Panc1 (cell line): ENCODE data around the gene HOXD11. TPM values are rescaled to one million over a fixed set of nuclear protein-coding genes. Genes with fewer than 3 reads are reported as not detected.

Experiments used
- ATAC-seq: fragments of 200-7000 bp; cut with Tn5 transposase; 2 replicates; pipeline ENCODE4 v1.9.1; 2020; ENCODE audit warnings: mild to moderate bottlenecking, moderate library complexity
- BruUV-seq: library from RNA; stranded (reverse); fragments of 400-500 nt; replicated peaks from 2 replicates; lab custom pipeline; 2021; lab: Mats Ljungman, UMichigan
- CTCF ChIA-PET: fragments of 300-600 bp; sonication (Branson Sonifier 250); formaldehyde crosslinking; loops from one replicate; lab custom pipeline; 2022; ENCODE audit warnings: antibody characterized with exemption; lab: Charles Lee
- POLR2A ChIA-PET: fragments of 300-600 bp; sonication (Branson Sonifier 250); formaldehyde crosslinking; loops from one replicate; lab custom pipeline; 2022; ENCODE audit warnings: antibody characterized with exemption; lab: Charles Lee
- DNase-seq: peaks from one replicate; pipeline ENCODE4 v3.0.0-alpha.2; 2010; ENCODE audit warnings: low read depth, low spot score
- H3K27ac ChIP-seq: 2 replicates; pipeline ENCODE4 v1.5.1; 2011; ENCODE audit warnings: mild to moderate bottlenecking, low read length, inconsistent platforms
- H3K27me3 ChIP-seq: fragments of 200-500 bp; sonication (Bioruptor generic); 2 replicates; pipeline ENCODE4 v1.6.0; 2014; ENCODE audit warnings: low read length, inconsistent platforms; ENCODE audit not compliant: control insufficient read depth, insufficient read depth
- H3K36me3 ChIP-seq: fragments of 200-500 bp; sonication (Bioruptor generic); 2 replicates; pipeline ENCODE4 v1.5.1; 2014; ENCODE audit warnings: inconsistent platforms, mild to moderate bottlenecking, low read length, moderate library complexity; ENCODE audit not compliant: control insufficient read depth, insufficient read depth
- H3K4me1 ChIP-seq: 2 replicates; pipeline ENCODE4 v1.5.1; 2011; ENCODE audit warnings: inconsistent platforms, mild to moderate bottlenecking, low read length, moderate library complexity; ENCODE audit not compliant: control insufficient read depth, insufficient read depth
- H3K4me3 ChIP-seq, 2 experiments: 2 replicates each; pipeline ENCODE4 v1.5.1; 2011 to 2012; ENCODE audit warnings: low read depth in 2 of 2, low read length in 2 of 2, mild to moderate bottlenecking in 2 of 2, inconsistent platforms in 1 of 2, moderate library complexity in 1 of 2
- H3K9me3 ChIP-seq: fragments of 200-500 bp; sonication (Bioruptor generic); 2 replicates; pipeline ENCODE4 v1.5.1; 2014; ENCODE audit warnings: low read depth, mild to moderate bottlenecking, inconsistent platforms, low read length, moderate library complexity; ENCODE audit not compliant: control insufficient read depth, insufficient read depth
- POLR2AphosphoS5 ChIP-seq: IDR thresholded peaks from 2 replicates; pipeline ENCODE4 v1.6.1; 2012; ENCODE audit warnings: mild to moderate bottlenecking, low read depth, low read length, moderate library complexity
- SIN3A ChIP-seq: IDR thresholded peaks from 2 replicates; pipeline ENCODE4 v1.6.1; 2012; ENCODE audit warnings: low read depth, mild to moderate bottlenecking, low read length, moderate library complexity, borderline replicate concordance; ENCODE audit not compliant: insufficient read depth
- TCF7L2 ChIP-seq: IDR thresholded peaks from 2 replicates; pipeline ENCODE4 v1.6.1; 2011; ENCODE audit warnings: mild to moderate bottlenecking, low read depth, low read length, inconsistent platforms
- in situ Hi-C: cut with HindIII; loops from 2 replicates; pipeline ENCODE4 v1.10.0; 2016; ENCODE audit warnings: low sequenced_read_pairs, low pct_unique_long_range_greater_than_20kb
- intact Hi-C: fragments of 100-400 bp; cut with micrococcal nuclease; formaldehyde crosslinking; loops from one replicate; pipeline ENCODE4 v1.10.0; 2022; ENCODE audit not compliant: unreplicated experiment
- total RNA-seq: library from RNA; stranded (reverse); gene quantifications from one replicate; pipeline ENCODE4 v1.2.1, GENCODE V29; 2021; ENCODE audit not compliant: unreplicated experiment
- TF ChIP-seq, protein P1 (sequence below), 2 experiments: IDR thresholded peaks; 2 replicates each; pipeline ENCODE4 v1.6.1; 2011 to 2012; ENCODE audit warnings: low read depth in 2 of 2, control low read depth in 1 of 2, low read length in 1 of 2, mild to moderate bottlenecking in 1 of 2, moderate library complexity in 1 of 2; ENCODE audit not compliant: insufficient read depth in 1 of 2
- TF ChIP-seq, protein P2 (sequence below): fragments of 450-650 bp; IDR thresholded peaks from 2 replicates; pipeline ENCODE4 v1.5.1; 2017; ENCODE audit warnings: mild to moderate bottlenecking

The HOXD11 gene
- total RNA-seq, 1 experiment from 2014 or later = 0.49 TPM

DNA sequence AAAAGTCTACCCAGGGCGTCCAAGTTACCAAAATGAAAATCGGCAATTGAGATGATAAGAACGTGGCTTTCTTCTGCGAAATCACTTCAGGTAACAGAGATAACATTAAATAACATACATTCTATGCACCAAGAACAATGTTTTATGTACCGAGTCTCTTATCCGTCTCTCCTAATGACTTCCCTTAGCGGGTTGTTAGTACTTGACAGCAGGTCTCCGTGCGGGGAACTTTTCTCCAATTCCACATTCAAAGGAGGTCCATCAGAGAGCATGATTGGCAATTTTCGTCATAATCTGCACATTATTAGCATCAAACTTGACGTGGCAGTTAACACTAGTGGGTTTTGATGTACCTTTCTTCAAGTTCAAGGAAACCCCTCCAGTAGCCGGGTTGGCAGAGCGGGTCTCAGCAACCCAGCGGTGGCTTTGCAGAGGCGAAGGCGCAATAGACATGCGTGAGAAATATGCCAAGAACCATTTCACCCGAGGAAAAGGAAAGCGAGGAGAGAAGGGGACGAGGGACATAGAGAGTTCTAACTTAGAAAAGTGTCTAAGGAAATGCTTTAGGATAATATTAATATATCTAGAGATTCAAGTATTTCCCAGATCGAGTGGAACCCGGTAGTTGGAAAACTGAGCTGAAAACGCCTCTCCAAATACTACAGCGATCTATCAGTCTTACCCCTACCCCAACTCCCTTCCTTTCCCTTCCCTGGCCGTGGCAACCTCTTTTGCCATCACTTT lies 28.4 kb upstream of the HOXD11 start:
- ATAC-seq (0 out of 2 replicates have a peak, but pooled peaks have one; percentile 15), DNase-seq (no peak)
- H3K27ac ChIP-seq = no peak overlapping the region
- ChIA-PET POLR2A (no interaction called here), CTCF (no interaction called here)
- no TSS peak for BruUV-seq
- H3K27me3 ChIP-seq = peaks cover 20% of the 10 kb centered on the region
- no peaks in the 10 kb centered on the region for H3K36me3 ChIP-seq
- H3K9me3 ChIP-seq = no peaks in the 10 kb centered on the region
- TF ChIP-seq TCF7L2 (no peak), POLR2AphosphoS5 (no peak), SIN3A (no peak)
- TF ChIP-seq, protein P1, sequence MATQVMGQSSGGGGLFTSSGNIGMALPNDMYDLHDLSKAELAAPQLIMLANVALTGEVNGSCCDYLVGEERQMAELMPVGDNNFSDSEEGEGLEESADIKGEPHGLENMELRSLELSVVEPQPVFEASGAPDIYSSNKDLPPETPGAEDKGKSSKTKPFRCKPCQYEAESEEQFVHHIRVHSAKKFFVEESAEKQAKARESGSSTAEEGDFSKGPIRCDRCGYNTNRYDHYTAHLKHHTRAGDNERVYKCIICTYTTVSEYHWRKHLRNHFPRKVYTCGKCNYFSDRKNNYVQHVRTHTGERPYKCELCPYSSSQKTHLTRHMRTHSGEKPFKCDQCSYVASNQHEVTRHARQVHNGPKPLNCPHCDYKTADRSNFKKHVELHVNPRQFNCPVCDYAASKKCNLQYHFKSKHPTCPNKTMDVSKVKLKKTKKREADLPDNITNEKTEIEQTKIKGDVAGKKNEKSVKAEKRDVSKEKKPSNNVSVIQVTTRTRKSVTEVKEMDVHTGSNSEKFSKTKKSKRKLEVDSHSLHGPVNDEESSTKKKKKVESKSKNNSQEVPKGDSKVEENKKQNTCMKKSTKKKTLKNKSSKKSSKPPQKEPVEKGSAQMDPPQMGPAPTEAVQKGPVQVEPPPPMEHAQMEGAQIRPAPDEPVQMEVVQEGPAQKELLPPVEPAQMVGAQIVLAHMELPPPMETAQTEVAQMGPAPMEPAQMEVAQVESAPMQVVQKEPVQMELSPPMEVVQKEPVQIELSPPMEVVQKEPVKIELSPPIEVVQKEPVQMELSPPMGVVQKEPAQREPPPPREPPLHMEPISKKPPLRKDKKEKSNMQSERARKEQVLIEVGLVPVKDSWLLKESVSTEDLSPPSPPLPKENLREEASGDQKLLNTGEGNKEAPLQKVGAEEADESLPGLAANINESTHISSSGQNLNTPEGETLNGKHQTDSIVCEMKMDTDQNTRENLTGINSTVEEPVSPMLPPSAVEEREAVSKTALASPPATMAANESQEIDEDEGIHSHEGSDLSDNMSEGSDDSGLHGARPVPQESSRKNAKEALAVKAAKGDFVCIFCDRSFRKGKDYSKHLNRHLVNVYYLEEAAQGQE (IDR thresholded peaks at IDR 0.05; ENCODE audit: insufficient read depth in 1 of 2, low read depth in 2 of 2, low read length in 1 of 2) = no peak
- TF ChIP-seq, protein P2, sequence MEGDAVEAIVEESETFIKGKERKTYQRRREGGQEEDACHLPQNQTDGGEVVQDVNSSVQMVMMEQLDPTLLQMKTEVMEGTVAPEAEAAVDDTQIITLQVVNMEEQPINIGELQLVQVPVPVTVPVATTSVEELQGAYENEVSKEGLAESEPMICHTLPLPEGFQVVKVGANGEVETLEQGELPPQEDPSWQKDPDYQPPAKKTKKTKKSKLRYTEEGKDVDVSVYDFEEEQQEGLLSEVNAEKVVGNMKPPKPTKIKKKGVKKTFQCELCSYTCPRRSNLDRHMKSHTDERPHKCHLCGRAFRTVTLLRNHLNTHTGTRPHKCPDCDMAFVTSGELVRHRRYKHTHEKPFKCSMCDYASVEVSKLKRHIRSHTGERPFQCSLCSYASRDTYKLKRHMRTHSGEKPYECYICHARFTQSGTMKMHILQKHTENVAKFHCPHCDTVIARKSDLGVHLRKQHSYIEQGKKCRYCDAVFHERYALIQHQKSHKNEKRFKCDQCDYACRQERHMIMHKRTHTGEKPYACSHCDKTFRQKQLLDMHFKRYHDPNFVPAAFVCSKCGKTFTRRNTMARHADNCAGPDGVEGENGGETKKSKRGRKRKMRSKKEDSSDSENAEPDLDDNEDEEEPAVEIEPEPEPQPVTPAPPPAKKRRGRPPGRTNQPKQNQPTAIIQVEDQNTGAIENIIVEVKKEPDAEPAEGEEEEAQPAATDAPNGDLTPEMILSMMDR = no peak
- in situ Hi-C loops (no loop called here), intact Hi-C loops (no loop called here)
- H3K4me1 ChIP-seq = no peaks in the 10 kb centered on the region; the same call in 1 of the 2 replicates
- peak overlapping the region in 1 of 2 experiments; percentile 43; a peak in 1 of 4 replicates for H3K4me3 ChIP-seq

DNA sequence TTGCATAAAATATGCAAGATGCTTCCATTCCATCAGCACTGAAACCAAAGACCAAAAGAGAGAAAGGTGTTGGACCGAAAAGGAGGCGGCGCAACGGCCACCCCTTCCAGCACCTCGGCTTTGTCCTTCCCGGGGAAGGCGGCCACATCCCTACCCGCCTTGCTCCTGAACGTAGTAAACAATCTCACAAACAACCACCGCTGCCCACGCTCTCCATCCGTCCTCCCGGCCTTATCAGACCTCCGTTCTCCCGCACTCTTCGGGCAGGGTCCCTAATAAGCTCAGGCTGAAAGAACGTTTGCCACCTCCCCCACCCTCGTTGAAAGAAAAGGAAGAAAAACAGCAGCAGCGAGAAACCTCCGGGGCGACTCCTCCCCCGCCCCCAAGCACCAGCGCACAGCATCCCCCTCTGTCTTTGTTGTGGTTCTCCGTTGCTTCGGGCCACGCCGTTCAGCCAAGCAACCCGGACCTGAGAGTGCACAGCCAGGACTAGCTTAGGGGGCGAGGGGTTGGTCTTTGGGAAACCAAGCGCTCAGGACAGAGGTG lies 27.7 kb upstream of the HOXD11 start:
- no TSS peak for BruUV-seq
- POLR2A ChIA-PET = no interaction called here
- Histone ChIP-seq H3K27me3 (peaks cover 23% of the 10 kb centered on the region), H3K4me1 (no peaks in the 10 kb centered on the region; the same call in 1 of the 2 replicates), H3K27ac (no peak overlapping the region), H3K4me3 (peak overlapping the region; percentile 28 to 43), H3K36me3 (no peaks in the 10 kb centered on the region), H3K9me3 (no peaks in the 10 kb centered on the region)
- ATAC-seq (peak; percentile 61; the same call in 1 of the 2 replicates), DNase-seq (no peak)
- CTCF ChIA-PET = no interaction called here
- TF ChIP-seq, protein P1 (IDR thresholded peaks at IDR 0.05; ENCODE audit: insufficient read depth in 1 of 2, low read depth in 2 of 2, low read length in 1 of 2) = no peak
- TF ChIP-seq POLR2AphosphoS5 (no peak), SIN3A (no peak), TCF7L2 (no peak)
- TF ChIP-seq, protein P2 = no peak
- in situ Hi-C loops (no loop called here), intact Hi-C loops (no loop called here)
